ENCODE data around the gene TCN2.

DNA sequence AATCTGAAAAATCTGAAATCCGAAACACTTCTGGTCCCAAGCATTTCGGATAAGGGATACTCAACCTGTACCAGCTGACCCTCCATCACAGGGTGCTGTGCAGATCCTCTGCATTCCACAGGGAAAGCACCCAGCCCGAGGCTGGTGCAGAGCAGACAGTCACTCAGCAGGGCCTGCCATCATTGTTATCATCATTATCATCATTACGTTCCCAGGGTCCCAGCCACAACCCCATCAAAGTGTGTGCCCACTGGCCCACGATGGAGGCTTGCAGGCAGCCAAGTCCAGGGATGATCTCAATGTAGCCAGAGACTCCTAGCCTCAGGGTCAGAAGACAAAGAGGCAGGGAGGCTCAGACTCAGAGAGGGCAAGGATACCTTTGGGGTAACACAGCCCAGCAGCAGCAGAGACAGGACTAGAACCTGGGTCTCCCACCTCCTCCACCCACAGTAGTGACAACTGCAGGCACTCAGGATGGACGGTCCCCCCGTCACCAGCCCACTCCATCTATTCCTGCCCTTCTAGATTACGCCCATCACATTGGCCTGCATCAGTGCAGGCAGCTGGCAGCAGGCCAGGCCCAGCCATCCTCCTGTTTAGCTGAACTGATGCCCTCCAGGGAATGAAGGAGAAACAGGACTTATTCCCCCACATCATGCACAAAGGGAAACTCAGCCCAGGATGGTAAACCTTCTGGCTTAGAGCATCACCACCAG is 42.8 kb upstream of the TCN2 start:
- TF ChIP-seq, protein P1, sequence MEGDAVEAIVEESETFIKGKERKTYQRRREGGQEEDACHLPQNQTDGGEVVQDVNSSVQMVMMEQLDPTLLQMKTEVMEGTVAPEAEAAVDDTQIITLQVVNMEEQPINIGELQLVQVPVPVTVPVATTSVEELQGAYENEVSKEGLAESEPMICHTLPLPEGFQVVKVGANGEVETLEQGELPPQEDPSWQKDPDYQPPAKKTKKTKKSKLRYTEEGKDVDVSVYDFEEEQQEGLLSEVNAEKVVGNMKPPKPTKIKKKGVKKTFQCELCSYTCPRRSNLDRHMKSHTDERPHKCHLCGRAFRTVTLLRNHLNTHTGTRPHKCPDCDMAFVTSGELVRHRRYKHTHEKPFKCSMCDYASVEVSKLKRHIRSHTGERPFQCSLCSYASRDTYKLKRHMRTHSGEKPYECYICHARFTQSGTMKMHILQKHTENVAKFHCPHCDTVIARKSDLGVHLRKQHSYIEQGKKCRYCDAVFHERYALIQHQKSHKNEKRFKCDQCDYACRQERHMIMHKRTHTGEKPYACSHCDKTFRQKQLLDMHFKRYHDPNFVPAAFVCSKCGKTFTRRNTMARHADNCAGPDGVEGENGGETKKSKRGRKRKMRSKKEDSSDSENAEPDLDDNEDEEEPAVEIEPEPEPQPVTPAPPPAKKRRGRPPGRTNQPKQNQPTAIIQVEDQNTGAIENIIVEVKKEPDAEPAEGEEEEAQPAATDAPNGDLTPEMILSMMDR (conservative IDR thresholded peaks at IDR 0.05; ENCODE audit: low read depth, low read length): no peak
- no peak for TF ChIP-seq SMC3 (IDR thresholded peaks at IDR 0.05; ENCODE audit: low read depth, low read length)
- TF ChIP-seq CEBPB (IDR thresholded peaks at IDR 0.05; ENCODE audit: low read depth, low read length): no peak
- TF ChIP-seq RFX5 (IDR thresholded peaks at IDR 0.05; ENCODE audit: low read depth, low read length): no peak
- TF ChIP-seq, protein P2, sequence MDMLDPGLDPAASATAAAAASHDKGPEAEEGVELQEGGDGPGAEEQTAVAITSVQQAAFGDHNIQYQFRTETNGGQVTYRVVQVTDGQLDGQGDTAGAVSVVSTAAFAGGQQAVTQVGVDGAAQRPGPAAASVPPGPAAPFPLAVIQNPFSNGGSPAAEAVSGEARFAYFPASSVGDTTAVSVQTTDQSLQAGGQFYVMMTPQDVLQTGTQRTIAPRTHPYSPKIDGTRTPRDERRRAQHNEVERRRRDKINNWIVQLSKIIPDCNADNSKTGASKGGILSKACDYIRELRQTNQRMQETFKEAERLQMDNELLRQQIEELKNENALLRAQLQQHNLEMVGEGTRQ (IDR thresholded peaks at IDR 0.05; ENCODE audit: low read depth, low read length): no peak
- no peak for TF ChIP-seq POLR2A (IDR thresholded peaks at IDR 0.05; ENCODE audit: low read depth, low read length)
- no peak for TF ChIP-seq FOS (IDR thresholded peaks at IDR 0.05; ENCODE audit: low read depth, low read length)
- no peak for TF ChIP-seq RAD21 (IDR thresholded peaks at IDR 0.05; ENCODE audit: low read length)
- no peak for TF ChIP-seq RCOR1 (IDR thresholded peaks at IDR 0.05; ENCODE audit: insufficient replicate concordance, low read length)
- TF ChIP-seq, protein P3, sequence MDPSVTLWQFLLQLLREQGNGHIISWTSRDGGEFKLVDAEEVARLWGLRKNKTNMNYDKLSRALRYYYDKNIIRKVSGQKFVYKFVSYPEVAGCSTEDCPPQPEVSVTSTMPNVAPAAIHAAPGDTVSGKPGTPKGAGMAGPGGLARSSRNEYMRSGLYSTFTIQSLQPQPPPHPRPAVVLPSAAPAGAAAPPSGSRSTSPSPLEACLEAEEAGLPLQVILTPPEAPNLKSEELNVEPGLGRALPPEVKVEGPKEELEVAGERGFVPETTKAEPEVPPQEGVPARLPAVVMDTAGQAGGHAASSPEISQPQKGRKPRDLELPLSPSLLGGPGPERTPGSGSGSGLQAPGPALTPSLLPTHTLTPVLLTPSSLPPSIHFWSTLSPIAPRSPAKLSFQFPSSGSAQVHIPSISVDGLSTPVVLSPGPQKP (IDR thresholded peaks at IDR 0.05; ENCODE audit: borderline replicate concordance, low read depth, low read length): no peak
- TF ChIP-seq MAFK (IDR thresholded peaks at IDR 0.05; ENCODE audit: low read depth, low read length): no peak
- TF ChIP-seq MXI1 (IDR thresholded peaks at IDR 0.05; ENCODE audit: borderline replicate concordance, low read depth, low read length): no peak
